Measurements from ENCODE around the gene ARNT2. TPM values are rescaled to one million over a fixed set of nuclear protein-coding genes. Genes with fewer than 3 reads are reported as not detected.

The ARNT2 gene
- total and polyA plus RNA-seq, 2 experiments from 2014 or later = 3.9 to 5.3 TPM

DNA sequence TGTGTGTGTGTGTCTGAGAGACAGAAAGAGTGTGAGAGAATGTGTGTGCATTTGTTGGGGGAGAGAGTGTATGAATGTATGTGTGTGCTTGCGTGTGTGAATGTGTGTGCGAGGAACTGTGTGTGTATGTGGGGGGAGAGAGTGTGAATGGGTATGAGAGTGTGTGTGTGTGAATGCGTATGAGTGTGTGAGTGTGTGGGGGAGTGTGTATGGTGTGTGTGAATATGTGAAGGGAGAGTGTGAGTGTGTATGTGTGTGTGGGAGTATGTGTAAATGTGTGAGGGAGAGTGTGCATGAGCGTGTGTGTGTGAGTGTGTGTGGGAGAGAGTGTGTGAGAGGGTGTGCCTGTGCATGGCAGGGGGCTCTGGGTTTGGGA, 211.2 kb downstream of the ARNT2 start:
- TF ChIP-seq EZH2phosphoT487 (IDR thresholded peaks at IDR 0.05; ENCODE audit: low read depth, severe bottlenecking, unreplicated experiment) (no peak), EZH2 (IDR thresholded peaks at IDR 0.05; ENCODE audit: borderline replicate concordance) (no peak)
- TF ChIP-seq, protein P1, sequence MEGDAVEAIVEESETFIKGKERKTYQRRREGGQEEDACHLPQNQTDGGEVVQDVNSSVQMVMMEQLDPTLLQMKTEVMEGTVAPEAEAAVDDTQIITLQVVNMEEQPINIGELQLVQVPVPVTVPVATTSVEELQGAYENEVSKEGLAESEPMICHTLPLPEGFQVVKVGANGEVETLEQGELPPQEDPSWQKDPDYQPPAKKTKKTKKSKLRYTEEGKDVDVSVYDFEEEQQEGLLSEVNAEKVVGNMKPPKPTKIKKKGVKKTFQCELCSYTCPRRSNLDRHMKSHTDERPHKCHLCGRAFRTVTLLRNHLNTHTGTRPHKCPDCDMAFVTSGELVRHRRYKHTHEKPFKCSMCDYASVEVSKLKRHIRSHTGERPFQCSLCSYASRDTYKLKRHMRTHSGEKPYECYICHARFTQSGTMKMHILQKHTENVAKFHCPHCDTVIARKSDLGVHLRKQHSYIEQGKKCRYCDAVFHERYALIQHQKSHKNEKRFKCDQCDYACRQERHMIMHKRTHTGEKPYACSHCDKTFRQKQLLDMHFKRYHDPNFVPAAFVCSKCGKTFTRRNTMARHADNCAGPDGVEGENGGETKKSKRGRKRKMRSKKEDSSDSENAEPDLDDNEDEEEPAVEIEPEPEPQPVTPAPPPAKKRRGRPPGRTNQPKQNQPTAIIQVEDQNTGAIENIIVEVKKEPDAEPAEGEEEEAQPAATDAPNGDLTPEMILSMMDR (IDR thresholded peaks at IDR 0.05; ENCODE audit: poor library complexity) = no peak
- Histone ChIP-seq H3K9me3 (ENCODE audit: low read depth) (no peaks in the 10 kb centered on the region), H3K79me2 (no peaks in the 10 kb centered on the region), H3K4me1 (ENCODE audit: insufficient read depth) (no peaks in the 10 kb centered on the region), H4K20me1 (ENCODE audit: insufficient read depth, poor library complexity, severe bottlenecking) (no peaks in the 10 kb centered on the region), H3K27ac (no peak overlapping the region), H3K4me2 (no peak overlapping the region), H2AFZ (no peak overlapping the region), H3K27me3 (no peaks in the 10 kb centered on the region), H3K36me3 (replicated peaks; ENCODE audit: insufficient read depth, low read depth) (no peaks in the 10 kb centered on the region), H3K9me2 (replicated peaks; ENCODE audit: insufficient read depth) (no peaks in the 10 kb centered on the region), H3K4me3 (no peak overlapping the region)
- WGBS (ENCODE audit: low lambda C conversion rate, missing lambda C conversion rate) = 98% methylated on average over 4 of the region's 4 CpGs
- DNase-seq (ENCODE audit: low spot score) = no peak

DNA sequence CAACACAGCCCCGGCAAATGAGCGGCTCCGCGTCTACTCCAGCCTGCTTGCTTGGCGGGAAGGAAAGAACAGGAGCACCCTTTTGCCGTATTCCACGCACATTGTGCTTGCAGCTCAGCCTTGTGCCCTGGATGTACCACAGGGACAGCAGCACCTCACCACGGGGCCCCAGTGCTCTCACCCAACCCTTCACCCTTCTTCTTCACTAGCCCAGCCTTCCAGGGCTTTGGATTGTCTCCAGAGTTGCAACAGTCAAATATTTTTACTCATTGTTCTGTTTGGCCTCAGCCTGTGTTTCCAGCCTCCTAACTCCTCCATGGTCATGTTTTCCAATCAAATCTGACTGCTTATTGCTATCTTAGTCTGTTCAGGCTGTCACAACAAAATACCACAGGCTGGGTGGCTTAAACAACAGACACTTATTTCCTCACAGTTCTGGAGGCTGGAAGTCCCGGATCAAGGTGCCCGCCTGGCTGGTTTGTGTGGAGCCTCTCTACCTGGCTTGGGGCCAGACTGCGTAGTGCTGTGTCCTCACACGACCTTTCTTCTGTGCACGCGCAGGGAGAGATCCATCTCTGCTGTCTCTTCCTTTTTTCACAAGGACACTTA, 211.7 kb downstream of the ARNT2 start:
- Histone ChIP-seq H3K9me3 (ENCODE audit: low read depth) (no peaks in the 10 kb centered on the region), H3K36me3 (replicated peaks; ENCODE audit: insufficient read depth, low read depth) (no peaks in the 10 kb centered on the region), H3K27me3 (no peaks in the 10 kb centered on the region), H3K4me1 (ENCODE audit: insufficient read depth) (no peaks in the 10 kb centered on the region), H3K4me3 (no peak overlapping the region), H3K79me2 (no peaks in the 10 kb centered on the region), H2AFZ (no peak overlapping the region), H3K9me2 (replicated peaks; ENCODE audit: insufficient read depth) (no peaks in the 10 kb centered on the region), H3K27ac (no peak overlapping the region), H3K4me2 (no peak overlapping the region), H4K20me1 (ENCODE audit: insufficient read depth, poor library complexity, severe bottlenecking) (no peaks in the 10 kb centered on the region)
- peak; percentile 55 for DNase-seq (ENCODE audit: low spot score)
- no peak for TF ChIP-seq EZH2 (IDR thresholded peaks at IDR 0.05; ENCODE audit: borderline replicate concordance)
- TF ChIP-seq, protein P1 (IDR thresholded peaks at IDR 0.05; ENCODE audit: poor library complexity) = no peak
- TF ChIP-seq EZH2phosphoT487 (IDR thresholded peaks at IDR 0.05; ENCODE audit: low read depth, severe bottlenecking, unreplicated experiment) = no peak
- 80% methylated on average over 14 of the region's 14 CpGs for WGBS (ENCODE audit: low lambda C conversion rate, missing lambda C conversion rate)

DNA sequence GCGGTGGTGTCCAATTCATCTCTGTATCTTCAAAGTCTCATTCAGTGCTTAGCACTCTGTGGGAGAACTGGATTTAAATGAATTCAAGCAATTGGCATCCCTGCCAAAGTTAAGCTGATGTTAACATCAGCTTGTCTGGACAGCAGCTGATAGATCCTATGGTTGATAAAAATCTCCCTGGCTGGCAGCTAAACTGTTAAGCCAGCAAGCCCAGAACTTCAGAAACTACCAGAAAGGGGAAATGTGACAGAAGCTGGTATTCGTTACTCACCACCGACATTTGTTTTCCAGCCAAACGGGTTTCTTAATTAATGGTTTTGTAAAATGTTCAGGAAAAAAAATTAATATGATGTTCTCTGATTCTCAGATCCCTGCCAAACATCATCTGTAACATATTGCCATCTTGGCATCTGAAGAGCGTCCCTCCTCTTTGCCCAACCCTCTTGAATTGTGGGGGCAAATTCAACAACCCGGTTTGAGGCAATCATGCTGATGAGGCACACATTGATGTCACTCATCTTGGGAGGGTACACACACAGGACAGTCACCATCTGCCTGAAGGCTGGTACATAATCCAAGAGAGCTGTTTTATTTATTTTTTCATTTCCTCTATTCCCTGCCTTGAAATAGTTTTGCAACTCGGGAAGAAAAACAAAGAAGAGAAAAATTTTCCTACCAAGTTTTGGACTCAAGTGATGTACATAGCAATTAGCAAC, 214.7 kb downstream of the ARNT2 start:
- H2AFZ ChIP-seq = no peak overlapping the region
- H3K9me3 ChIP-seq (ENCODE audit: low read depth) = no peaks in the 10 kb centered on the region
- no peak overlapping the region for H3K4me3 ChIP-seq
- no peak overlapping the region for H3K4me2 ChIP-seq
- TF ChIP-seq, protein P1 (IDR thresholded peaks at IDR 0.05; ENCODE audit: poor library complexity) = no peak
- no peak for TF ChIP-seq EZH2phosphoT487 (IDR thresholded peaks at IDR 0.05; ENCODE audit: low read depth, severe bottlenecking, unreplicated experiment)
- TF ChIP-seq EZH2 (IDR thresholded peaks at IDR 0.05; ENCODE audit: borderline replicate concordance) = no peak
- no peaks in the 10 kb centered on the region for H3K79me2 ChIP-seq
- H3K27ac ChIP-seq = no peak overlapping the region
- H3K27me3 ChIP-seq = no peaks in the 10 kb centered on the region
- DNase-seq (ENCODE audit: low spot score) = no peak
- no peaks in the 10 kb centered on the region for H3K4me1 ChIP-seq (ENCODE audit: insufficient read depth)
- WGBS (ENCODE audit: low lambda C conversion rate, missing lambda C conversion rate) = 65% methylated on average over 7 of the region's 7 CpGs
- H3K9me2 ChIP-seq (replicated peaks; ENCODE audit: insufficient read depth) = no peaks in the 10 kb centered on the region
- no peaks in the 10 kb centered on the region for H4K20me1 ChIP-seq (ENCODE audit: insufficient read depth, poor library complexity, severe bottlenecking)
- no peaks in the 10 kb centered on the region for H3K36me3 ChIP-seq (replicated peaks; ENCODE audit: insufficient read depth, low read depth)

Data from hepatocyte (in vitro differentiated cells).